ENCODE data around the gene SYNE4. TPM values are rescaled to one million over a fixed set of nuclear protein-coding genes. Genes with fewer than 3 reads are reported as not detected.
A peak's percentile ranks its signal among the peaks of the same experiment; 100 is the strongest.

SYNE4 gene
- total and polyA plus RNA-seq, 9 of the 15 experiments (the other 6 are each of a cell fraction or from before 2014, with no cell fraction given) = 0.03 to 0.65 (median 0.29) TPM

- TF ChIP-seq, protein P1, sequence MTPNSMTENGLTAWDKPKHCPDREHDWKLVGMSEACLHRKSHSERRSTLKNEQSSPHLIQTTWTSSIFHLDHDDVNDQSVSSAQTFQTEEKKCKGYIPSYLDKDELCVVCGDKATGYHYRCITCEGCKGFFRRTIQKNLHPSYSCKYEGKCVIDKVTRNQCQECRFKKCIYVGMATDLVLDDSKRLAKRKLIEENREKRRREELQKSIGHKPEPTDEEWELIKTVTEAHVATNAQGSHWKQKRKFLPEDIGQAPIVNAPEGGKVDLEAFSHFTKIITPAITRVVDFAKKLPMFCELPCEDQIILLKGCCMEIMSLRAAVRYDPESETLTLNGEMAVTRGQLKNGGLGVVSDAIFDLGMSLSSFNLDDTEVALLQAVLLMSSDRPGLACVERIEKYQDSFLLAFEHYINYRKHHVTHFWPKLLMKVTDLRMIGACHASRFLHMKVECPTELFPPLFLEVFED (CRISPR knock-in tag; conservative IDR thresholded peaks at IDR 0.05) = peak; percentile 89; the same call in 1 of the 2 replicates
- TF ChIP-seq GATAD2A (IDR thresholded peaks at IDR 0.05) (no peak), DDX20 (tag; IDR thresholded peaks at IDR 0.05; ENCODE audit: low read depth) (no peak), TEAD4 (IDR thresholded peaks at IDR 0.05; ENCODE audit: low read length) (no peak), TEAD4 (CRISPR knock-in tag; IDR thresholded peaks at IDR 0.05; ENCODE audit: borderline replicate concordance) (no peak), POLR2H (tag; IDR thresholded peaks at IDR 0.05; ENCODE audit: low read depth) (peak; percentile 59; the same call in 1 of the 2 replicates), SMARCA4 (IDR thresholded peaks at IDR 0.05) (no peak), MAZ (CRISPR knock-in tag; conservative IDR thresholded peaks at IDR 0.05 in 1 of 2, IDR thresholded peaks at IDR 0.05 in 1 of 2) (peak in 1 of 2 experiments; percentile 23; a peak in 2 of 4 replicates), DEAF1 (CRISPR knock-in tag; IDR thresholded peaks at IDR 0.05) (no peak), ZNF239 (CRISPR knock-in tag; IDR thresholded peaks at IDR 0.05) (no peak), GABPB1 (CRISPR knock-in tag; IDR thresholded peaks at IDR 0.05) (peak; percentile 68; the same call in 1 of the 2 replicates), NELFE (IDR thresholded peaks at IDR 0.05; ENCODE audit: insufficient read depth, insufficient read length) (no peak), FIP1L1 (IDR thresholded peaks at IDR 0.05; ENCODE audit: low read depth, low read length, poor library complexity, severe bottlenecking) (no peak), DPF2 (IDR thresholded peaks at IDR 0.05) (no peak; the same call in 1 of the 2 replicates), CBX3 (IDR thresholded peaks at IDR 0.05; ENCODE audit: borderline replicate concordance in 1 of 2, low read length in 2 of 2) (no peak), MBD2 (IDR thresholded peaks at IDR 0.05; ENCODE audit: borderline replicate concordance, low read depth) (peak; percentile 96), ELF1 (tag; IDR thresholded peaks at IDR 0.05) (peak; percentile 80), RBM15 (IDR thresholded peaks at IDR 0.05; ENCODE audit: insufficient read depth, low read length) (no peak), RFX5 (IDR thresholded peaks at IDR 0.05; ENCODE audit: low read depth, low read length) (no peak), ADNP (tag; IDR thresholded peaks at IDR 0.05) (no peak), POLR2G (IDR thresholded peaks at IDR 0.05; ENCODE audit: low read depth, low read length) (peak; percentile 93), NEUROD1 (IDR thresholded peaks at IDR 0.05; ENCODE audit: borderline replicate concordance, low read depth, low read length, partially characterized antibody) (peak; percentile 92), BRD9 (IDR thresholded peaks at IDR 0.05; ENCODE audit: low read depth, partially characterized antibody) (no peak), ZNF282 (CRISPR knock-in tag; IDR thresholded peaks at IDR 0.05) (no peak)
- TF ChIP-seq, protein P2, sequence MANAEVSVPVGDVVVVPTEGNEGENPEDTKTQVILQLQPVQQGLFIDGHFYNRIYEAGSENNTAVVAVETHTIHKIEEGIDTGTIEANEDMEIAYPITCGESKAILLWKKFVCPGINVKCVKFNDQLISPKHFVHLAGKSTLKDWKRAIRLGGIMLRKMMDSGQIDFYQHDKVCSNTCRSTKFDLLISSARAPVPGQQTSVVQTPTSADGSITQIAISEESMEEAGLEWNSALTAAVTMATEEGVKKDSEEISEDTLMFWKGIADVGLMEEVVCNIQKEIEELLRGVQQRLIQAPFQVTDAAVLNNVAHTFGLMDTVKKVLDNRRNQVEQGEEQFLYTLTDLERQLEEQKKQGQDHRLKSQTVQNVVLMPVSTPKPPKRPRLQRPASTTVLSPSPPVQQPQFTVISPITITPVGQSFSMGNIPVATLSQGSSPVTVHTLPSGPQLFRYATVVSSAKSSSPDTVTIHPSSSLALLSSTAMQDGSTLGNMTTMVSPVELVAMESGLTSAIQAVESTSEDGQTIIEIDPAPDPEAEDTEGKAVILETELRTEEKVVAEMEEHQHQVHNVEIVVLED (CRISPR knock-in tag; IDR thresholded peaks at IDR 0.05) = no peak
Observed at GRCh38 chr19:36014012-36014924, 5.7 kb upstream of the SYNE4 start, which contains the start of gene ALKBH6 (continued).

Measured in K562 (cell line).